Endodermal cell (in vitro differentiated cells): ENCODE measurements around the gene DNM1L. TPM values are rescaled to one million over a fixed set of nuclear protein-coding genes. Genes with fewer than 3 reads are reported as not detected.

Experiments
- DNase-seq: peaks from one replicate; pipeline ENCODE4 v3.0.0-alpha.2; 2017
- H3K27ac ChIP-seq: 2 replicates; pipeline ENCODE4 v1.5.1; 2013; ENCODE audit warnings: mild to moderate bottlenecking, low read depth, low read length, moderate library complexity
- H3K27me3 ChIP-seq: 2 replicates; pipeline ENCODE4 v1.6.1; 2013; ENCODE audit warnings: mild to moderate bottlenecking, low read length, moderate library complexity; ENCODE audit not compliant: insufficient read depth, control insufficient read depth, poor library complexity, severe bottlenecking
- H3K36me3 ChIP-seq: 2 replicates; pipeline ENCODE4 v1.7.0; 2013; ENCODE audit warnings: mild to moderate bottlenecking, low read length, moderate library complexity; ENCODE audit not compliant: control insufficient read depth, insufficient read depth
- H3K4me1 ChIP-seq: one replicate; pipeline ENCODE4 v1.7.0; 2013; ENCODE audit warnings: low read length; ENCODE audit not compliant: control insufficient read depth, insufficient read depth
- H3K4me3 ChIP-seq: 2 replicates; pipeline ENCODE4 v1.5.1; 2013; ENCODE audit warnings: mild to moderate bottlenecking, low read length, moderate library complexity
- H3K9ac ChIP-seq: 2 replicates; pipeline ENCODE4 v1.6.1; 2013; ENCODE audit warnings: mild to moderate bottlenecking, low read length, moderate library complexity; ENCODE audit not compliant: poor library complexity, severe bottlenecking; ENCODE audit errors: extremely low read depth
- H3K9me3 ChIP-seq: 2 replicates; pipeline ENCODE4 v1.6.1; 2013; ENCODE audit warnings: mild to moderate bottlenecking, low read length, moderate library complexity; ENCODE audit not compliant: control insufficient read depth
- H3K27ac Mint-ChIP-seq: 2 replicates; pipeline ENCODE4 v1.8.0; 2020; ENCODE audit warnings: mixed read lengths
- H3K27me3 Mint-ChIP-seq: 2 replicates; pipeline ENCODE4 v1.8.0; 2021; ENCODE audit warnings: mild to moderate bottlenecking, mixed read lengths; ENCODE audit not compliant: insufficient read depth
- H3K36me3 Mint-ChIP-seq: 2 replicates; pipeline ENCODE4 v1.8.0; 2020; ENCODE audit warnings: low read depth, mixed read lengths
- H3K4me1 Mint-ChIP-seq: 2 replicates; pipeline ENCODE4 v1.8.0; 2020; ENCODE audit warnings: mixed read lengths
- H3K4me3 Mint-ChIP-seq: 2 replicates; pipeline ENCODE4 v1.8.0; 2020; ENCODE audit warnings: mild to moderate bottlenecking, moderate library complexity, mixed read lengths
- H3K9me3 Mint-ChIP-seq: 2 replicates; pipeline ENCODE4 v1.8.0; 2020; ENCODE audit warnings: mild to moderate bottlenecking, mixed read lengths
- CTCF ChIP-seq: fragments of 200-600 bp; sonication (generic); conservative IDR thresholded peaks from 2 replicates; pipeline ENCODE4 v1.5.0; 2021; ENCODE audit warnings: antibody characterized with exemption, mild to moderate bottlenecking
- WGBS, 2 experiments: methylation state at CpG; one replicate each; pipeline versions ENCODE4 v1.1.5 to v1.1.7; 2013; ENCODE audit warnings: missing lambda C conversion rate in 2 of 2, mixed read lengths in 1 of 2; ENCODE audit not compliant: insufficient coverage in 1 of 2, insufficient read length in 1 of 2; 5-methylcytosine and 5-hydroxymethylcytosine counted together
- total RNA-seq, 2 donors: library from RNA; stranded (reverse); fragmentation: NEBNext Ultra II Directional in 1 of 2; extraction: Animal tissue kit (Norgen Biotek cat#: 25700) in 1 of 2; gene quantifications; 2 replicates in 1 of 2; 3 replicates in 1 of 2; pipeline ENCODE4 v1.2.1, GENCODE V29; 2021

DNM1L gene
- total RNA-seq, 2 donors from 2014 or later, result 100 to 156 TPM

- no peaks in the 10 kb centered on the region for H3K4me1 ChIP-seq
- H3K4me3 ChIP-seq, result no peak overlapping the region
- Mint-ChIP-seq H3K4me3 (no peak overlapping the region), H3K27me3 (no peaks in the 10 kb centered on the region), H3K27ac (no peak overlapping the region), H3K9me3 (no peaks in the 10 kb centered on the region), H3K36me3 (peaks cover 38% of the 10 kb centered on the region), H3K4me1 (no peaks in the 10 kb centered on the region)
- no peak for TF ChIP-seq CTCF
- H3K27ac ChIP-seq, result no peak overlapping the region
- H3K36me3 ChIP-seq, result peaks cover 35% of the 10 kb centered on the region
- no peak for DNase-seq
- no peak overlapping the region for H3K9ac ChIP-seq
- H3K9me3 ChIP-seq, result no peaks in the 10 kb centered on the region
- H3K27me3 ChIP-seq, result no peaks in the 10 kb centered on the region
These were observed 26.7 kb downstream of the DNM1L start for GRCh38 chr12:32705783-32706182.

GRCh38 chr12:32706335-32707024 is 27.4 kb downstream of the DNM1L start:
- Histone ChIP-seq H3K9ac (no peak overlapping the region), H3K4me1 (no peaks in the 10 kb centered on the region), H3K27me3 (no peaks in the 10 kb centered on the region), H3K4me3 (no peak overlapping the region), H3K36me3 (peaks cover 42% of the 10 kb centered on the region), H3K27ac (no peak overlapping the region), H3K9me3 (no peaks in the 10 kb centered on the region)
- DNase-seq, result no peak
- TF ChIP-seq CTCF, result no peak
- H3K27ac Mint-ChIP-seq, result no peak overlapping the region
- no peak overlapping the region for H3K4me3 Mint-ChIP-seq
- WGBS, 2 experiments, result 97% methylated on average over 2 of the region's 2 CpGs; no CpG with 5 or more reads in 1 of the 2 experiments
- no peaks in the 10 kb centered on the region for H3K9me3 Mint-ChIP-seq
- H3K27me3 Mint-ChIP-seq, result no peaks in the 10 kb centered on the region
- peaks cover 3% of the 10 kb centered on the region for H3K4me1 Mint-ChIP-seq
- H3K36me3 Mint-ChIP-seq, result peaks cover 41% of the 10 kb centered on the region

GRCh38 chr12:32708926-32709325 is 29.8 kb downstream of the DNM1L start:
- H3K27ac ChIP-seq, result no peak overlapping the region
- H3K4me1 ChIP-seq, result no peaks in the 10 kb centered on the region
- DNase-seq, result no peak
- no peak for TF ChIP-seq CTCF
- WGBS, 2 experiments, result 88 to 93% methylated on average over 2 of the region's 2 CpGs
- no peak overlapping the region for H3K27ac Mint-ChIP-seq
- H3K4me1 Mint-ChIP-seq, result peaks cover 3% of the 10 kb centered on the region
- H3K27me3 Mint-ChIP-seq, result no peaks in the 10 kb centered on the region
- H3K9me3 Mint-ChIP-seq, result no peaks in the 10 kb centered on the region
- no peak overlapping the region for H3K9ac ChIP-seq
- no peak overlapping the region for H3K4me3 ChIP-seq
- no peak overlapping the region for H3K4me3 Mint-ChIP-seq
- H3K27me3 ChIP-seq, result no peaks in the 10 kb centered on the region
- peaks cover 49% of the 10 kb centered on the region for H3K36me3 ChIP-seq
- H3K9me3 ChIP-seq, result no peaks in the 10 kb centered on the region
- H3K36me3 Mint-ChIP-seq, result peaks cover 46% of the 10 kb centered on the region
